Prostate gland (tissue), 2 donors: ENCODE measurements around the gene MTAP. TPM values are rescaled to one million over a fixed set of nuclear protein-coding genes. Genes with fewer than 3 reads are reported as not detected.
A peak's percentile ranks its signal among the peaks of the same experiment; 100 is the strongest.

Source experiments
- DNase-seq: peaks from one replicate; pipeline ENCODE4 v3.0.0-alpha.2; 2019; ENCODE audit warnings: low spot score
- H3K27ac ChIP-seq, 2 donors: fragments of 200-600 bp; sonication (generic); 2 replicates each; pipeline ENCODE4 v1.5.1; 2017 to 2019
- H3K27me3 ChIP-seq: fragments of 200-600 bp; sonication (generic); replicated peaks from 2 replicates; pipeline ENCODE4 v1.5.1; 2019; ENCODE audit not compliant: insufficient read depth
- H3K36me3 ChIP-seq, 2 donors: fragments of 200-600 bp; sonication (generic); 1 replicate in 1 of 2; 2 replicates in 1 of 2; pipeline versions ENCODE4 v1.5.1 to v1.8.1; 2017 to 2019
- H3K4me1 ChIP-seq: fragments of 200-600 bp; sonication (generic); replicated peaks from 2 replicates; pipeline ENCODE4 v1.5.1; 2019
- H3K4me3 ChIP-seq, 2 donors: fragments of 200-600 bp; sonication (generic); 2 replicates each; pipeline ENCODE4 v1.5.1; 2017 to 2019
- H3K9me3 ChIP-seq: fragments of 200-600 bp; sonication (generic); 2 replicates; pipeline ENCODE4 v1.5.1; 2017
- POLR2A ChIP-seq: fragments of 450-650 bp; IDR thresholded peaks from one replicate; pipeline ENCODE4 v1.6.1; 2016; ENCODE audit warnings: antibody characterized with exemption, mild to moderate bottlenecking
- POLR2AphosphoS5 ChIP-seq: sonication (generic); formaldehyde crosslinking; IDR thresholded peaks from one replicate; pipeline ENCODE4 v1.6.1; 2017; ENCODE audit warnings: antibody characterized with exemption
- WGBS: methylation state at CpG from one replicate; pipeline ENCODE4 v1.1.5; 2018; 5-methylcytosine and 5-hydroxymethylcytosine counted together
- intact Hi-C: fragments of 100-400 bp; cut with DNase I; formaldehyde crosslinking; loops from one replicate; pipeline ENCODE4 v1.14.2; 2022
- total RNA-seq, 2 donors: library from RNA; depleted of rRNA; stranded (reverse); fragments of >200 nt; gene quantifications; one replicate each; pipeline ENCODE4 v1.1.0, GENCODE V29; 2016
- TF ChIP-seq, protein P1 (sequence below), 4 experiments: fragments of 200-600 bp in 2 of 4; fragments of 450-650 bp in 2 of 4; sonication (generic) in 2 of 4; IDR thresholded peaks; 1 replicate in 3 of 4; 2 replicates in 1 of 4; pipeline ENCODE4 v1.5.1; 2016 to 2019; ENCODE audit warnings: antibody characterized with exemption in 4 of 4, mild to moderate bottlenecking in 2 of 4, moderate library complexity in 2 of 4

Gene MTAP
- total RNA-seq: 10 to 100 TPM; 13.3 to 33.5 TPM

DNA sequence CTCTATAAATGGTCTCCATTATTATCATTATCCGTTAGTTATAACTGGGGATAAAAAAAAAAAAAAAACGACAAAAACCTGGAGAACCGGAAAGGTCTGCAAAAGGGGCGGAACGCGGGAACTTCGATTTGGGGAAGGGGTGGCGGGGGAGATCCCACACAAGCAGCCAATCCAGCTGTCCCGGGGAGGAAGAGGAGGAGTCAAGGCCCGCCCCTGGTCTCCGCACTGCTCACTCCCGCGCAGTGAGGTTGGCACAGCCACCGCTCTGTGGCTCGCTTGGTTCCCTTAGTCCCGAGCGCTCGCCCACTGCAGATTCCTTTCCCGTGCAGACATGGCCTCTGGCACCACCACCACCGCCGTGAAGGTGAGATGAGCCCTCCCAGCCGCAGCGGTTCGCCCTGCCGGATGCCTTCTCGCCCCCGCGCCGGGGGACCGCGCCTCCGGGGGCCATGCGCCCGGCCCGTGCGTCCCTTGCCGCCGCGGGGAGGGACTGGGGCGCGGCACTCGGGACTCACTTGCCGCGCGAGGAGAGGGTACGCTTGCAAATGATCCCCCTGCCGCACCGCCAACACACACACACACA is at the start of gene MTAP:
TSS of gene MTAP (plus strand) at position 219 of the 583 bp plus-strand sequence. CDS start at position 332, 113 bp downstream.
- H3K36me3 ChIP-seq: no peaks in the 10 kb centered on the region
- no peaks in the 10 kb centered on the region for H3K9me3 ChIP-seq
- H3K27ac ChIP-seq: peak within 1 kb of the TSS; percentile 87 to 92
- peak within 1 kb of the TSS; percentile 69 to 73 for H3K4me3 ChIP-seq
- WGBS: under 1% methylated on average over 35 of the region's 48 CpGs
- intact Hi-C loops: loop anchor here (5.0 kb wide), 1 partner anchor 470 kb away; no protein-coding TSS in a partner anchor
- H3K27me3 ChIP-seq: no peaks in the 10 kb centered on the region
- peak; percentile 95 for DNase-seq
- H3K4me1 ChIP-seq: no peaks in the 10 kb centered on the region
- TF ChIP-seq POLR2AphosphoS5 (peak; percentile 81), POLR2A (peak; percentile 80)
- TF ChIP-seq, protein P1, sequence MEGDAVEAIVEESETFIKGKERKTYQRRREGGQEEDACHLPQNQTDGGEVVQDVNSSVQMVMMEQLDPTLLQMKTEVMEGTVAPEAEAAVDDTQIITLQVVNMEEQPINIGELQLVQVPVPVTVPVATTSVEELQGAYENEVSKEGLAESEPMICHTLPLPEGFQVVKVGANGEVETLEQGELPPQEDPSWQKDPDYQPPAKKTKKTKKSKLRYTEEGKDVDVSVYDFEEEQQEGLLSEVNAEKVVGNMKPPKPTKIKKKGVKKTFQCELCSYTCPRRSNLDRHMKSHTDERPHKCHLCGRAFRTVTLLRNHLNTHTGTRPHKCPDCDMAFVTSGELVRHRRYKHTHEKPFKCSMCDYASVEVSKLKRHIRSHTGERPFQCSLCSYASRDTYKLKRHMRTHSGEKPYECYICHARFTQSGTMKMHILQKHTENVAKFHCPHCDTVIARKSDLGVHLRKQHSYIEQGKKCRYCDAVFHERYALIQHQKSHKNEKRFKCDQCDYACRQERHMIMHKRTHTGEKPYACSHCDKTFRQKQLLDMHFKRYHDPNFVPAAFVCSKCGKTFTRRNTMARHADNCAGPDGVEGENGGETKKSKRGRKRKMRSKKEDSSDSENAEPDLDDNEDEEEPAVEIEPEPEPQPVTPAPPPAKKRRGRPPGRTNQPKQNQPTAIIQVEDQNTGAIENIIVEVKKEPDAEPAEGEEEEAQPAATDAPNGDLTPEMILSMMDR (IDR thresholded peaks at IDR 0.05): peak in 1 of 4 experiments; percentile 13

DNA sequence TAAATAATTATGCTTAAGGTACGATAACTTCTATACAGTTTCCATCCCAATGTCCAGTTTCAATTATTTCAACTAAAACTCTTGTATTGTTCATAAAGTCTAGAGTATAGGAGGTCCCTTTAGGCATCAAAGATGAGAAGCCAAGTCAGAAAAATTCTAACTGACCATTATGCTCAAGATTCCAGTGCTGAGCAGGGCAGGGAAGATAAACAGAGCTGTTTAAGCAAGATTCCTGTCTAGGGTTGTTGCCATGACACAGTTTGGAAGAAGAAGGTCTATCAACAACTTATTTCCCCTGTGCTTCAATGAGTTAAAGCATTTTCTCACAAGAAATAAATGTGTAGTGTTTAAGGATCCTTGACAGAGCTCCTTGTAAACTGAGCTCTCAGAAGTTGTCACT is 48.9 kb upstream of the MTAP start:
- intact Hi-C loops: no loop called here
- Histone ChIP-seq H3K9me3 (no peaks in the 10 kb centered on the region), H3K4me1 (no peaks in the 10 kb centered on the region), H3K27me3 (no peaks in the 10 kb centered on the region), H3K27ac (no peak overlapping the region), H3K4me3 (no peak overlapping the region), H3K36me3 (no peaks in the 10 kb centered on the region)
- no peak for DNase-seq
- 91% methylated on average over 1 of the region's 1 CpG for WGBS
- TF ChIP-seq, protein P1 (IDR thresholded peaks at IDR 0.05): no peak
- no peak for TF ChIP-seq POLR2AphosphoS5

DNA sequence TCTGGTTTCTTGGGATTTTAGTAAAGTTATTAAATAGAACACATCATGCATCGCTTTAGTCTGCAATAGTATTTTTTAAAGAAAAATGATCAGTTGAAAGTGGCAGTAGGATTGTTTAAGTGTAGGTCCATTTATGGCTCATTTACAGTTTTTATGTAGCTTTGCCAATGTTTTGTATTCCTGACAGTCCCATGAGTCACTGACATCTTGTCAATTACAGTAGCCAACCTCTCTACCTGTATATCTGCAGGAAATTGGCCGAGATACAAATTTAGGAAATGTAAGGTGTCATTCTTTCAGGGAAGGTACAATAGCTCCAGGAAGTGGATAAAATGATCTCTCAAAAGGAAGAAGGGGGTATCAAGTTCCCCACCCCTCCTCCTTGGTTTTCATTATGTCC is 47.7 kb upstream of the MTAP start:
- WGBS: 77% methylated on average over 2 of the region's 2 CpGs
- TF ChIP-seq, protein P1 (IDR thresholded peaks at IDR 0.05): no peak
- no peak for TF ChIP-seq POLR2A
- no peak for TF ChIP-seq POLR2AphosphoS5
- Histone ChIP-seq H3K4me3 (no peak overlapping the region), H3K36me3 (no peaks in the 10 kb centered on the region), H3K9me3 (no peaks in the 10 kb centered on the region), H3K27me3 (no peaks in the 10 kb centered on the region), H3K27ac (no peak overlapping the region), H3K4me1 (no peaks in the 10 kb centered on the region)
- DNase-seq: no peak
- intact Hi-C loops: no loop called here

DNA sequence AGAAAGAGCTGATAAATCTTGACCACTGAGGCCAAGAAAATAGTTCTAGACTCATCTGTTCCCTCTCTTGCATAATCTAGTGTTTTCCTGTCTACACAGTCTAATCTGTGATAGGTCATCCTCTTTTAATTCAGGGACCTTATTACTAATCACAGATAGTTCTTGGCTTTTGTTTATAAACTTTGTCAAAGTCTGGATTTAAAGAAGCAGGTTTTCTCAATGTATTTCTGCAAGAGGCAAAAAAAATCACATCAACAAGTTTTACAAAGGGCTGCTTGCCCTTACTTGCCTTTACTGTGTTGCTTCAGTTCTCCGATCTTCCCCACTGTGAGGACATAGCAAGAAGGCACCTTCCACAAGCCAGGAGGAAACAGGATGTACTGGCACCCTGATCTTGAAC is 43.9 kb upstream of the MTAP start:
- H3K4me1 ChIP-seq: no peaks in the 10 kb centered on the region
- H3K9me3 ChIP-seq: no peaks in the 10 kb centered on the region
- no peak overlapping the region for H3K27ac ChIP-seq
- no peaks in the 10 kb centered on the region for H3K27me3 ChIP-seq
- no peaks in the 10 kb centered on the region for H3K36me3 ChIP-seq
- WGBS: 39% methylated on average over 1 of the region's 1 CpG
- H3K4me3 ChIP-seq: no peak overlapping the region
- DNase-seq: no peak
- intact Hi-C loops: no loop called here
- TF ChIP-seq, protein P1 (IDR thresholded peaks at IDR 0.05): no peak
- TF ChIP-seq POLR2A (no peak), POLR2AphosphoS5 (no peak)

DNA sequence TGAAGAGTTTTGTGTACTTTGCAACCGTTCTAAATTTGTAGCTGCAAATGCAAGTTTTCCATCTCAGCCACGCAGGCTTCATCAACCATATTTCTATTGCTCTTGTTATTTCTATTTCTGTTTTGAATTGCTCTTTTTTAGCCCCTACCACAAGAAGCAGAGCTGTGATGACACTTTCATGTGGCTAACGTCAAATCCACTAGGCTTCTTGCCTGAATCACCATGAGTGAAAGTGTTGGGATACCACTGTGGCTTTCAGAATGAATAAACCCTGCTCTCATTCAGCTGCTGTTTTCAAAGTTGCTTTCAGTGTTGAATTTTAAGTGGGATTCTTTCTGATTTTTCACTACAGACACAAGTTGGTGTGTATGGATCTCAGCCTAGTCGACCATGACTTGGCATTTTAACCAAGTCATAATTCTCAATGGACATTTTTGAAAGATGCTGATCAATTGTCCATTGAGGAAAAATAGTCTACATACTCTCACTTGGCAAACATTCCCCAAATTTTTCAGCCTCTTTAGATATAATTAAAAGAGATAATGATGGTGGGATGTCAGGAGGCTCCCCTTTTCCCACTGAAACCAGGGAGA is 41.0 kb upstream of the MTAP start:
- TF ChIP-seq POLR2A: no peak
- no peak for TF ChIP-seq POLR2AphosphoS5
- TF ChIP-seq, protein P1 (IDR thresholded peaks at IDR 0.05): no peak
- Histone ChIP-seq H3K4me3 (no peak overlapping the region), H3K4me1 (no peaks in the 10 kb centered on the region), H3K36me3 (no peaks in the 10 kb centered on the region), H3K27me3 (no peaks in the 10 kb centered on the region), H3K9me3 (no peaks in the 10 kb centered on the region), H3K27ac (no peak overlapping the region)
- intact Hi-C loops: no loop called here
- no peak for DNase-seq
- WGBS: 72% methylated on average over 4 of the region's 4 CpGs
